GM18505 (cell line): Measurements from ENCODE around the gene CNTRL.

Experiments
- ATAC-seq: cut with Tn5 transposase; IDR thresholded peaks from one replicate; pipeline ENCODE4 v1.9.1; 2021; ENCODE audit not compliant: unreplicated experiment
- POLR2A ChIP-seq: IDR thresholded peaks from 4 replicates; pipeline ENCODE4 v1.6.1; 2011; ENCODE audit warnings: borderline replicate concordance; ENCODE audit not compliant: insufficient read depth, insufficient read length; ENCODE audit errors: extremely low read depth

The CNTRL gene

GRCh38 chr9:121185774-121186403, 111.1 kb downstream of the CNTRL start:
- no peak for ATAC-seq
- no peak for TF ChIP-seq POLR2A

GRCh38 chr9:121187636-121188305, 113.0 kb downstream of the CNTRL start:
- ATAC-seq: no peak
- TF ChIP-seq POLR2A: no peak

- TF ChIP-seq POLR2A: no peak
- no peak for ATAC-seq
These were observed 114.3 kb downstream of the CNTRL start for GRCh38 chr9:121189006-121189405.

- no peak for ATAC-seq
These were observed 114.9 kb downstream of the CNTRL start for GRCh38 chr9:121189660-121190059.

GRCh38 chr9:121191235-121191634, 116.5 kb downstream of the CNTRL start:
- ATAC-seq: no peak
- no peak for TF ChIP-seq POLR2A

More at GRCh38 chr9:121189660-121190059, 114.9 kb downstream of the CNTRL start:
- no peak for TF ChIP-seq POLR2A

GRCh38 chr9:121192518-121192917, 117.8 kb downstream of the CNTRL start:
- no peak for TF ChIP-seq POLR2A
- no peak for ATAC-seq

- no peak for TF ChIP-seq POLR2A
- ATAC-seq: no peak
These were observed 118.3 kb downstream of the CNTRL start for GRCh38 chr9:121192959-121193640.

GRCh38 chr9:121194730-121195129, 120.0 kb downstream of the CNTRL start:
- TF ChIP-seq POLR2A: no peak
- no peak for ATAC-seq

- no peak for TF ChIP-seq POLR2A
- ATAC-seq: no peak
These were observed 121.6 kb downstream of the CNTRL start for GRCh38 chr9:121196389-121196788.

- TF ChIP-seq POLR2A: no peak
- no peak for ATAC-seq
These were observed 122.4 kb downstream of the CNTRL start for GRCh38 chr9:121197132-121197531.

GRCh38 chr9:121198512-121199042, 123.8 kb downstream of the CNTRL start:
- TF ChIP-seq POLR2A: no peak
- ATAC-seq: no peak

- no peak for TF ChIP-seq POLR2A
- no peak for ATAC-seq
These were observed 125.2 kb downstream of the CNTRL start for GRCh38 chr9:121199921-121200320.

- no peak for TF ChIP-seq POLR2A
- no peak for ATAC-seq
These were observed 125.6 kb downstream of the CNTRL start for GRCh38 chr9:121200356-121200755.

- peak; percentile 21 for TF ChIP-seq POLR2A
- peak; percentile 24 for ATAC-seq
These were observed 126.4 kb downstream of the CNTRL start for GRCh38 chr9:121201045-121201737.
